ENCODE data around the gene NUPR2.
A peak's percentile ranks its signal among the peaks of the same experiment; 100 is the strongest.
"Not testable (repeated sequence)": the region's sequence is repeated elsewhere in the genome, so short reads cannot be mapped to it uniquely, and the experiment has no call there.

The NUPR2 gene

DNA sequence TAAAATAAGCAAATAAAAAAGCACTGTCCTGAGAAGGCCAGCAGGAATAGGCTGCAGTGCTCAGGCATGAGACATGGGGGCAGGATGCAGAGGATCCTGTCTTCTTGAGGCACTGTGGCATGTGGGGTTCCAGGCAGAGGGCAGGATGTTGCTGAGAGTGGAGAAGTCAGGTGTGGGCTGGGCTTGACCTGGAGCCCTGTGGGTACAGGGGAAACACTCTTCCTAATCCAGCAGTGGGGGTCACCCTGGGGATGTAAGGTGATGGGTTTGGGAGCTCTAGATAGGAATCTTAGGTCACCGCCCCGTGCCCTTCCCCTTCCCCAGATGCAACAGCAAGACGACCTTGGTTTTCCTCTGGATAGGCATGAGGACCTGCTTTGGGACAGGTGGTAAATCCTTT, 38.5 kb downstream of the NUPR2 start:
- no peak for TF ChIP-seq EZH2phosphoT487 (IDR thresholded peaks at IDR 0.05; ENCODE audit: low read depth)
- TF ChIP-seq, protein P1, sequence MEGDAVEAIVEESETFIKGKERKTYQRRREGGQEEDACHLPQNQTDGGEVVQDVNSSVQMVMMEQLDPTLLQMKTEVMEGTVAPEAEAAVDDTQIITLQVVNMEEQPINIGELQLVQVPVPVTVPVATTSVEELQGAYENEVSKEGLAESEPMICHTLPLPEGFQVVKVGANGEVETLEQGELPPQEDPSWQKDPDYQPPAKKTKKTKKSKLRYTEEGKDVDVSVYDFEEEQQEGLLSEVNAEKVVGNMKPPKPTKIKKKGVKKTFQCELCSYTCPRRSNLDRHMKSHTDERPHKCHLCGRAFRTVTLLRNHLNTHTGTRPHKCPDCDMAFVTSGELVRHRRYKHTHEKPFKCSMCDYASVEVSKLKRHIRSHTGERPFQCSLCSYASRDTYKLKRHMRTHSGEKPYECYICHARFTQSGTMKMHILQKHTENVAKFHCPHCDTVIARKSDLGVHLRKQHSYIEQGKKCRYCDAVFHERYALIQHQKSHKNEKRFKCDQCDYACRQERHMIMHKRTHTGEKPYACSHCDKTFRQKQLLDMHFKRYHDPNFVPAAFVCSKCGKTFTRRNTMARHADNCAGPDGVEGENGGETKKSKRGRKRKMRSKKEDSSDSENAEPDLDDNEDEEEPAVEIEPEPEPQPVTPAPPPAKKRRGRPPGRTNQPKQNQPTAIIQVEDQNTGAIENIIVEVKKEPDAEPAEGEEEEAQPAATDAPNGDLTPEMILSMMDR (IDR thresholded peaks at IDR 0.05; ENCODE audit: low read depth, low read length) = no peak
- H3K27me3 ChIP-seq (ENCODE audit: low read depth, low read length) = no peaks in the 10 kb centered on the region
- H3K9me3 ChIP-seq (ENCODE audit: insufficient read depth, low read length) = no peaks in the 10 kb centered on the region
- H2AFZ ChIP-seq (ENCODE audit: low read depth, low read length) = no peak overlapping the region
- no peak overlapping the region for H3K4me3 ChIP-seq (ENCODE audit: low read length)
- H3K4me1 ChIP-seq (ENCODE audit: low read length) = no peaks in the 10 kb centered on the region
- no peak overlapping the region for H3K9ac ChIP-seq (ENCODE audit: low read length)
- H3K36me3 ChIP-seq (replicated peaks; ENCODE audit: low read depth, low read length) = peaks cover 37% of the 10 kb centered on the region
- no peak overlapping the region for H3K27ac ChIP-seq (ENCODE audit: low read length)
- H3K79me2 ChIP-seq (ENCODE audit: low read length) = no peaks in the 10 kb centered on the region
- no peak overlapping the region for H3K4me2 ChIP-seq (ENCODE audit: low read length)
- H4K20me1 ChIP-seq (ENCODE audit: insufficient read depth, low read length) = no peaks in the 10 kb centered on the region

DNA sequence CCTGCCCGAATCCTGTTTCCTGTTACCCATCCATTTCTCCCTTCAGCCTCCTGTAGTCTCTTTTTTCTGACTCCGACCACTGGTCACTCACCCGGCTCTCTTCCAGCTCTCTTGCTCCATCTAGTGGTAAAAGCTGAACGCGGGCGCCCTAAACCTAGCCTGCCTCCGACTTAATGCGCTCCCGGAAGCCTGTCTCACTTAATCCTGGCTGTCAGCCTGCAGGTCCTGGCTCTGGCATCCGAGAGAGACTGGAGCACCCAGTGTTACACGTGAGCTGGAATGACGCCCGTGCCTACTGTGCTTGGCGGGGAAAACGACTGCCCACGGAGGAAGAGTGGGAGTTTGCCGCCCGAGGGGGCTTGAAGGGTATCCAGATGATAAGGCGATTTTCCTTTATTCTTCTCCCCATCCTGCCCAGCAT, 41.8 kb downstream of the NUPR2 start:
- Histone ChIP-seq H3K36me3 (replicated peaks; ENCODE audit: low read depth, low read length) (peaks cover 43% of the 10 kb centered on the region), H3K79me2 (ENCODE audit: low read length) (no peaks in the 10 kb centered on the region), H2AFZ (ENCODE audit: low read depth, low read length) (no peak overlapping the region), H3K4me1 (ENCODE audit: low read length) (no peaks in the 10 kb centered on the region), H3K4me3 (ENCODE audit: low read length) (no peak overlapping the region), H3K9ac (ENCODE audit: low read length) (no peak overlapping the region), H3K27me3 (ENCODE audit: low read depth, low read length) (no peaks in the 10 kb centered on the region), H4K20me1 (ENCODE audit: insufficient read depth, low read length) (no peaks in the 10 kb centered on the region), H3K9me3 (ENCODE audit: insufficient read depth, low read length) (no peaks in the 10 kb centered on the region), H3K4me2 (ENCODE audit: low read length) (no peak overlapping the region), H3K27ac (ENCODE audit: low read length) (no peak overlapping the region)
- TF ChIP-seq EZH2phosphoT487 (IDR thresholded peaks at IDR 0.05; ENCODE audit: low read depth) = no peak
- TF ChIP-seq, protein P1 (IDR thresholded peaks at IDR 0.05; ENCODE audit: low read depth, low read length) = peak; percentile 85

DNA sequence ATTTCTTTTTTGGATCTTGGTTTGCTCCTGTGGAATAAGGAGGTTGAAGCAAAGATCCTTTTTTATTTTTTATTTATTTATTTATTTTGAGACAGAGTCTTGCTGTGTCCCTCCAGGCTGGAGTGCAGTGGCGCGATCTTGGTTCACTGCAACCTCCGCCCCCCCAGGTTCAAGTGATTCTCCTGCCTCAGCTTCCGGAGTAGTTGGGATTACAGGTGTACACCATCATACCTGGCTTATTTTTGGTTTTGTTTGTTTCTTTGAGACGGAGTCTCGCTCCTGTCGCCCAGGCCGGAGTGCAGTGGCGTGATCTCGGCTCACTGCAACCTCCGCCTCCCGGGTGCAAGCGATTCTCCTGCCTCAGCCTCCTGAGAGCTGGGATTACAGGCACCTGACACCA, 49.8 kb downstream of the NUPR2 start:
- Histone ChIP-seq H3K79me2 (ENCODE audit: low read length) (peaks cover 34% of the 10 kb centered on the region), H3K36me3 (replicated peaks; ENCODE audit: low read depth, low read length) (peaks cover 16% of the 10 kb centered on the region), H3K4me1 (ENCODE audit: low read length) (peaks cover 13% of the 10 kb centered on the region; the same call in 1 of the 2 replicates)
- not testable (repeated sequence) for H2AFZ ChIP-seq (ENCODE audit: low read depth, low read length); H3K27ac ChIP-seq (ENCODE audit: low read length); H3K4me2 ChIP-seq (ENCODE audit: low read length); H4K20me1 ChIP-seq (ENCODE audit: insufficient read depth, low read length); H3K9me3 ChIP-seq (ENCODE audit: insufficient read depth, low read length); H3K4me3 ChIP-seq (ENCODE audit: low read length); H3K9ac ChIP-seq (ENCODE audit: low read length); H3K27me3 ChIP-seq (ENCODE audit: low read depth, low read length)

Measured in OCI-LY3 (cell line).